H1 (cell line): ENCODE results near the gene TYW1B. TPM values are rescaled to one million over a fixed set of nuclear protein-coding genes. Genes with fewer than 3 reads are reported as not detected.
"Not testable (repeated sequence)": the region's sequence is repeated elsewhere in the genome, so short reads cannot be mapped to it uniquely, and the experiment has no call there.

Source experiments
- CTCF ChIA-PET: fragments of 300-600 bp; sonication (Branson Sonifier 250); formaldehyde crosslinking; loops from one replicate; lab custom pipeline; 2021; ENCODE audit not compliant: partially characterized antibody; lab: Charles Lee
- POLR2A ChIA-PET: fragments of 300-600 bp; sonication (Branson Sonifier 250); formaldehyde crosslinking; loops from one replicate; lab custom pipeline; 2021; ENCODE audit warnings: inconsistent platforms; ENCODE audit not compliant: partially characterized antibody; lab: Charles Lee
- DNase-seq, 2 experiments: peaks; one replicate each; pipeline versions ENCODE4 v3.0.0 to v3.0.0-alpha.2; 2010 to 2022; ENCODE audit warnings: low spot score in 2 of 2, low read depth in 1 of 2, mixed read lengths in 1 of 2
- FAIRE-seq: peaks from 2 replicates; lab custom pipeline; 2011; peaks lifted over from hg19 to GRCh38; lab: Jason Lieb, UNC
- H2AFZ ChIP-seq: 2 replicates; pipeline ENCODE4 v1.8.1; 2012; ENCODE audit warnings: low read length, inconsistent platforms
- H2AK5ac ChIP-seq: 2 replicates; pipeline ENCODE4 v1.6.1; 2013; ENCODE audit warnings: low read depth, low read length
- H2BK120ac ChIP-seq: replicated peaks from 2 replicates; pipeline ENCODE3; 2013; ENCODE audit warnings: low read depth, low read length, inconsistent platforms
- H2BK12ac ChIP-seq: 2 replicates; pipeline ENCODE4 v1.6.1; 2013; ENCODE audit warnings: low read depth, low read length
- H2BK15ac ChIP-seq: 2 replicates; pipeline ENCODE4 v1.6.1; 2013; ENCODE audit warnings: low read length
- H2BK20ac ChIP-seq: 2 replicates; pipeline ENCODE4 v1.6.1; 2013; ENCODE audit warnings: low read length
- H2BK5ac ChIP-seq: 2 replicates; pipeline ENCODE4 v1.6.1; 2013; ENCODE audit warnings: low read depth, low read length
- H3K14ac ChIP-seq: 2 replicates; pipeline ENCODE4 v1.6.1; 2013; ENCODE audit warnings: inconsistent platforms; ENCODE audit not compliant: insufficient read length
- H3K18ac ChIP-seq: 2 replicates; pipeline ENCODE4 v1.6.1; 2013; ENCODE audit warnings: low read length; ENCODE audit errors: extremely low read depth
- H3K23ac ChIP-seq: 2 replicates; pipeline ENCODE4 v1.6.1; 2013; ENCODE audit warnings: inconsistent platforms; ENCODE audit not compliant: insufficient read length
- H3K23me2 ChIP-seq: 2 replicates; pipeline ENCODE4 v1.6.1; 2013; ENCODE audit warnings: low read depth, low read length
- H3K27ac ChIP-seq: 2 replicates; pipeline ENCODE4 v1.6.1; 2011; ENCODE audit warnings: low read depth, low read length, inconsistent platforms
- H3K27me3 ChIP-seq, 4 experiments: replicated peaks in 1 of 4; 1 replicate in 1 of 4; 2 replicates in 3 of 4; pipeline versions ENCODE4 v1.6.1 to v1.8.1; 2011 to 2013; ENCODE audit warnings: low read length in 3 of 4, mild to moderate bottlenecking in 3 of 4, inconsistent platforms in 2 of 4, mixed read lengths in 2 of 4, moderate library complexity in 1 of 4; ENCODE audit not compliant: control insufficient read depth in 3 of 4, insufficient read depth in 3 of 4; ENCODE audit errors: extremely low read depth in 1 of 4
- H3K36me3 ChIP-seq, 4 experiments: 2 replicates each; pipeline versions ENCODE4 v1.6.1 to v1.8.1; 2011 to 2013; ENCODE audit warnings: mild to moderate bottlenecking in 4 of 4, low read length in 3 of 4, moderate library complexity in 2 of 4, control low read depth in 1 of 4, inconsistent platforms in 1 of 4; ENCODE audit not compliant: insufficient read depth in 4 of 4, control insufficient read depth in 2 of 4
- H3K4ac ChIP-seq: replicated peaks from 2 replicates; pipeline ENCODE3; 2013; ENCODE audit warnings: low read length, low read depth, mixed read lengths, inconsistent platforms; ENCODE audit not compliant: insufficient read length
- H3K4me1 ChIP-seq, 4 experiments: replicated peaks in 1 of 4; 1 replicate in 1 of 4; 2 replicates in 3 of 4; pipeline versions ENCODE4 v1.6.1 to v1.8.1; 2011 to 2013; ENCODE audit warnings: low read length in 3 of 4, inconsistent platforms in 2 of 4, mixed read lengths in 1 of 4; ENCODE audit not compliant: insufficient read depth in 4 of 4, control insufficient read depth in 3 of 4
- H3K4me2 ChIP-seq, 2 experiments: 2 replicates each; pipeline versions ENCODE4 v1.6.1 to v1.8.1; 2011 to 2013; ENCODE audit warnings: low read depth in 2 of 2, low read length in 2 of 2, control low read depth in 1 of 2, inconsistent platforms in 1 of 2, mild to moderate bottlenecking in 1 of 2; ENCODE audit not compliant: insufficient read depth in 1 of 2
- H3K4me3 ChIP-seq, 4 experiments: fragments of 200-600, 300-600 bp in 1 of 4; sonication (generic), shearing (Covaris generic), sonication (Bioruptor Twin) in 1 of 4; 2 replicates each; pipeline versions ENCODE4 v1.5.1 to v1.8.1; 2011 to 2016; ENCODE audit warnings: low read length in 4 of 4, low read depth in 3 of 4, control low read depth in 2 of 4, inconsistent platforms in 2 of 4, mild to moderate bottlenecking in 2 of 4, mixed read lengths in 1 of 4, moderate library complexity in 1 of 4; ENCODE audit not compliant: insufficient read depth in 2 of 4; ENCODE audit errors: extremely low read depth in 1 of 4
- H3K56ac ChIP-seq: replicated peaks from 2 replicates; pipeline ENCODE3; 2013; ENCODE audit warnings: low read depth, mild to moderate bottlenecking, mixed read lengths, low read length, inconsistent platforms; ENCODE audit not compliant: insufficient read length
- H3K79me1 ChIP-seq: 2 replicates; pipeline ENCODE4 v1.6.1; 2013; ENCODE audit warnings: low read depth, low read length, control low read depth
- H3K79me2 ChIP-seq, 2 experiments: 2 replicates each; pipeline versions ENCODE4 v1.6.1 to v1.8.1; 2012 to 2013; ENCODE audit warnings: low read length in 2 of 2, mild to moderate bottlenecking in 2 of 2, inconsistent platforms in 1 of 2; ENCODE audit not compliant: insufficient read depth in 2 of 2, control insufficient read depth in 1 of 2
- H3K9ac ChIP-seq, 4 experiments: replicated peaks in 1 of 4; 1 replicate in 1 of 4; 2 replicates in 3 of 4; pipeline versions ENCODE4 v1.6.1 to v1.8.1; 2011 to 2013; ENCODE audit warnings: low read depth in 3 of 4, low read length in 3 of 4, control low read depth in 2 of 4, mild to moderate bottlenecking in 2 of 4, moderate library complexity in 2 of 4, inconsistent platforms in 1 of 4; ENCODE audit errors: extremely low read depth in 1 of 4
- H3K9me3 ChIP-seq, 2 experiments: 2 replicates each; pipeline versions ENCODE4 v1.6.1 to v1.8.1; 2012 to 2013; ENCODE audit warnings: mild to moderate bottlenecking in 2 of 2, moderate library complexity in 2 of 2, control low read depth in 1 of 2, inconsistent platforms in 1 of 2, low read depth in 1 of 2, low read length in 1 of 2, mixed read lengths in 1 of 2; ENCODE audit not compliant: insufficient read depth in 2 of 2
- H4K20me1 ChIP-seq, 2 experiments: replicated peaks in 1 of 2; 2 replicates each; pipeline versions ENCODE3 to v1.8.1; 2011 to 2013; ENCODE audit warnings: inconsistent platforms in 2 of 2, low read length in 2 of 2, mild to moderate bottlenecking in 1 of 2; ENCODE audit not compliant: insufficient read depth in 2 of 2, control insufficient read depth in 1 of 2
- H4K5ac ChIP-seq: 2 replicates; pipeline ENCODE4 v1.6.1; 2013; ENCODE audit warnings: low read length, low read depth, mixed read lengths, inconsistent platforms; ENCODE audit not compliant: insufficient read length
- H4K8ac ChIP-seq: 2 replicates; pipeline ENCODE4 v1.8.0; 2013; ENCODE audit warnings: mild to moderate bottlenecking, moderate library complexity, low read length, inconsistent platforms; ENCODE audit not compliant: insufficient read depth; ENCODE audit errors: extremely low read depth
- H4K91ac ChIP-seq: replicated peaks from 2 replicates; pipeline ENCODE3; 2013; ENCODE audit warnings: low read length, mixed read lengths, inconsistent platforms; ENCODE audit not compliant: insufficient read length
- WGBS, 2 experiments: shearing (Covaris generic) in 1 of 2; methylation state at CpG; one replicate each; pipeline versions ENCODE4 v1.1.6 to v1.1.7; 2013 to 2015; ENCODE audit warnings: low lambda C conversion rate in 2 of 2, mixed read lengths in 2 of 2, inconsistent platforms in 1 of 2, low coverage in 1 of 2, missing lambda C conversion rate in 1 of 2; ENCODE audit not compliant: insufficient replicate concordance in 2 of 2, insufficient coverage in 1 of 2, insufficient read length in 1 of 2; ENCODE audit errors: extremely low coverage in 1 of 2, missing lambda C conversion rate in 1 of 2; 5-methylcytosine and 5-hydroxymethylcytosine counted together
- polyA plus RNA-seq, 7 experiments: library from polyadenylated mRNA; depleted of rRNA in 3 of 7; stranded (reverse) in 5 of 7; unstranded in 2 of 7; fragments of >200 nt in 5 of 7; fragments of 200-250 nt in 2 of 7; gene quantifications; 1 replicate in 5 of 7; 2 replicates in 1 of 7; 4 replicates in 1 of 7; pipeline versions ENCODE4 v1.2.1 to v1.2.3, GENCODE V29; 2011 to 2013; ENCODE audit warnings: missing spikeins in 2 of 7, mixed read lengths in 2 of 7
- total RNA-seq: library from RNA; stranded (reverse); fragmentation: NEBNext Ultra II Directional; extraction: Animal tissue kit (Norgen Biotek cat#: 25700); gene quantifications from 2 replicates; pipeline ENCODE4 v1.2.1, GENCODE V29; 2021

Gene TYW1B
- total and polyA plus RNA-seq, 2 of the 8 experiments (the other 6 are each of a cell fraction or from before 2014, with no cell fraction given), result 6.8 to 12.6 TPM

DNA sequence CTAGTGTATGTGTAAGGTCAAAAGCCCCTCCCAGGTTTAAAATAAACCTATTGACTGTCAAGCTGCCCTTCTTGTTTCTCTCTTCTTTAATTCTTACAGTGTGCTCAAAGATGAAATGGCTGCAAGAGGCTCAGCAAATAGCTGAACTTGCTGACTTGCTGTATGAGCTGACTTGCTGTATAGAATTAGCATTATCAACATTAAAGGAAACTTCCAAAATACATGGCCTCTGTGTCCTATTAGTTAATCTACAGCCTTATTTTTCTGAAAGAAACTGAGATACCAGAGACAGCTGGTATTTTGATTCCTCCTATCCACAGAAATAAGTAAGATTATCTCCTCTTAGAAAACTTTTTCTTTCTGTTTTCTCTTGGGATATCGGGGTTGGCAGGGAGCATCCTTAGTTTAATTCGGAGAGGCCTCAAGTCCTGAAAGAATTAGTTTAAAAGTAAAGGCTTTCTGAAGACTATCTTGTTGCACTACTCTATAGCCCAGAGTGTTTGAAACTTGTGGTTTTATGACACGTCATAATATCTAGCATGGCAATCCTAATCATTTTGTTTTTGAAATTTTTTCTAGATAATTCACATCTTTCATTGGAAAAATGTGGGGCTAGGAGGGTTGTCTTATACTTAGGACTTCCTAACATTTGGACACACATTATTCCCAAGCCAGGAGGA is 119.5 kb downstream of the TYW1B start:
- FAIRE-seq, result not testable (repeated sequence)

More for the DNA sequence above, 119.5 kb downstream of the TYW1B start:
- H3K18ac ChIP-seq, H2BK120ac ChIP-seq, H2AK5ac ChIP-seq, H2BK5ac ChIP-seq, H3K56ac ChIP-seq, CTCF ChIA-PET, H3K14ac ChIP-seq, H3K4me2 ChIP-seq, H2AFZ ChIP-seq, DNase-seq, H4K20me1 ChIP-seq, H4K5ac ChIP-seq, H3K27ac ChIP-seq, H2BK15ac ChIP-seq, H3K4ac ChIP-seq, H4K91ac ChIP-seq, H3K4me1 ChIP-seq, H3K79me1 ChIP-seq, H3K36me3 ChIP-seq, H3K9me3 ChIP-seq, H3K27me3 ChIP-seq, H3K23ac ChIP-seq, POLR2A ChIA-PET, H2BK12ac ChIP-seq, H3K4me3 ChIP-seq, H4K8ac ChIP-seq, H3K23me2 ChIP-seq, H3K9ac ChIP-seq, H3K79me2 ChIP-seq, H2BK20ac ChIP-seq: not testable (repeated sequence)
- 53% methylated on average over 3 of the region's 3 CpGs; no CpG with 5 or more reads in 1 of the 2 experiments for WGBS, 2 experiments
